Neural crest cell (in vitro differentiated cells): ENCODE measurements around the gene HOXB1. TPM values are rescaled to one million over a fixed set of nuclear protein-coding genes. Genes with fewer than 3 reads are reported as not detected.
"Not testable (repeated sequence)": the region's sequence is repeated elsewhere in the genome, so short reads cannot be mapped to it uniquely, and the experiment has no call there.

Source experiments
- DNase-seq: peaks from one replicate; pipeline ENCODE4 v3.0.0; 2021; ENCODE audit warnings: low read depth, mixed read lengths, low spot score
- H3K27ac Mint-ChIP-seq: one replicate; pipeline ENCODE4 v1.8.0; 2021; ENCODE audit warnings: mild to moderate bottlenecking, mixed read lengths; ENCODE audit not compliant: unreplicated experiment
- H3K27me3 Mint-ChIP-seq: 2 replicates; pipeline ENCODE4 v1.8.0; 2021; ENCODE audit warnings: low read depth, mild to moderate bottlenecking, mixed read lengths
- H3K36me3 Mint-ChIP-seq: 2 replicates; pipeline ENCODE4 v1.8.0; 2021; ENCODE audit warnings: low read depth, mild to moderate bottlenecking, mixed read lengths
- H3K4me1 Mint-ChIP-seq: 2 replicates; pipeline ENCODE4 v1.8.0; 2021; ENCODE audit warnings: mixed read lengths
- H3K4me3 Mint-ChIP-seq: one replicate; pipeline ENCODE4 v1.8.0; 2021; ENCODE audit warnings: mild to moderate bottlenecking, mixed read lengths
- H3K9me3 Mint-ChIP-seq: 2 replicates; pipeline ENCODE4 v1.8.0; 2021; ENCODE audit warnings: mixed read lengths
- CTCF ChIP-seq: fragments of 200-600 bp; sonication (generic); conservative IDR thresholded peaks from 2 replicates; pipeline ENCODE4 v1.5.0; 2021; ENCODE audit warnings: antibody characterized with exemption, mild to moderate bottlenecking
- total RNA-seq: library from RNA; stranded (reverse); gene quantifications from 2 replicates; pipeline ENCODE4 v1.2.1, GENCODE V29; 2021

Gene HOXB1
- total RNA-seq, 1 donor from 2014 or later, result 3.6 TPM

DNA sequence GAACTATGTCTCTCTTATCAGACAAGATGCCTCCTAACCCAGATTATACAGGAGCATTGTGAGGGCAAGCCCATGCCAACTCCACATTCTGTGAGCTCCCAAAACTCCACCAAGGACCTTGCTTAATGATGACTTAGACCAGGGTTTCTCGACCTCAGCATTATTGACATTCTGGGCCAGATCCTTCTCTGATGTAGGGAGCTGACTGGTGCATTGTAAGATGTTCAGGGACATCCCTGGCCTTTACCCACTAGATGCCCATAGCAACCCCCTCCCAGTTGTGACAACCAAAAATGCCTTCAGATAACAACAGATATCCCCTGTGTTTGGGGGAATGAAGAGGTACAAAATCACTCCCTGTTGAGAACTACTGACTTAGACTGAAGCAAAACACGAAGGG, 43.6 kb downstream of the HOXB1 start:
- H3K27me3 Mint-ChIP-seq, result peaks cover 89% of the 10 kb centered on the region
- DNase-seq, result no peak
- no peak overlapping the region for H3K4me3 Mint-ChIP-seq
- no peaks in the 10 kb centered on the region for H3K4me1 Mint-ChIP-seq
- no peaks in the 10 kb centered on the region for H3K36me3 Mint-ChIP-seq
- no peak for TF ChIP-seq CTCF
- H3K9me3 Mint-ChIP-seq, result no peaks in the 10 kb centered on the region
- no peak overlapping the region for H3K27ac Mint-ChIP-seq

DNA sequence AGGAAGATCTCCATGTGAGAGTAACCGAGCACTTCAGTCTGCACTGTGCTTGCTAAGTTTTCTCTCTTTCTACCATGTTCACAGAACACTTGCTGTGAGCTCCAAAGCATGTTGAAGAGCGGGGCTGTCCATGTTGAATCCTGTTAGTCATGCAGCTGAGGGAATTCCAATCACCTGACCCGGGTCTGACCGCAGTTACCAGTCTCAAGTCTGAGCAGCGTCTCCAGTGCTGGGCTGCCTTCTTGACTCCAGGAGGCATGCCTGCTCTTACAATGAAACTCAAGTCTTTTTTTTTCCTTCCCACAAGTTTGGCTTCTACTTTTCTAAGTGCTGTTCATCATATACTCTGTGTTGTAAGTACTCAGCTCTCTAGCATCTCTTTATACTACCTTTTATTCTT, 44.3 kb downstream of the HOXB1 start:
- Mint-ChIP-seq H3K36me3 (no peaks in the 10 kb centered on the region), H3K27me3 (peaks cover 88% of the 10 kb centered on the region), H3K9me3 (no peaks in the 10 kb centered on the region), H3K4me1 (no peaks in the 10 kb centered on the region), H3K27ac (no peak overlapping the region), H3K4me3 (no peak overlapping the region)
- DNase-seq, result no peak
- TF ChIP-seq CTCF, result no peak

DNA sequence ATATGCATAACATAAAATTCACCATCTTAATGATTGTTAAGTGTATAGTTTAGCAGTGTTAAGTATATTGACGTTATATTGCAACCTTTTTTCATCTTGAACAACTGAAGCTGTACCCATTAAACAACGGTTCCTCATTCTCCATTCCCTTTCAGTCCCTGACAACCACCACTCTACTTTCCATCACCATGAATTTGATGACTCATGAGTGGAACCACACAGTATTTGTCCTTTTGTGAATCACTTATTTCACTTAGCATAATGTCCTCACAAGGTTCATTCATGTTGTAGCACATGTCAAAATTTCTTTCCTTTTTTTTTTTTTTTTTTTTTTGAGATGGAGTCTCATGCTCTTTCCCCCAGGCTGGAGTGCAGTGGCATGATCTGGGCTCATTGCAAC, 46.0 kb downstream of the HOXB1 start:
- no peak overlapping the region for H3K27ac Mint-ChIP-seq
- DNase-seq, result no peak
- no peaks in the 10 kb centered on the region for H3K36me3 Mint-ChIP-seq
- H3K4me1 Mint-ChIP-seq, result no peaks in the 10 kb centered on the region
- H3K27me3 Mint-ChIP-seq, result peaks cover 79% of the 10 kb centered on the region
- H3K9me3 Mint-ChIP-seq, result no peaks in the 10 kb centered on the region
- no peak for TF ChIP-seq CTCF
- H3K4me3 Mint-ChIP-seq, result no peak overlapping the region

DNA sequence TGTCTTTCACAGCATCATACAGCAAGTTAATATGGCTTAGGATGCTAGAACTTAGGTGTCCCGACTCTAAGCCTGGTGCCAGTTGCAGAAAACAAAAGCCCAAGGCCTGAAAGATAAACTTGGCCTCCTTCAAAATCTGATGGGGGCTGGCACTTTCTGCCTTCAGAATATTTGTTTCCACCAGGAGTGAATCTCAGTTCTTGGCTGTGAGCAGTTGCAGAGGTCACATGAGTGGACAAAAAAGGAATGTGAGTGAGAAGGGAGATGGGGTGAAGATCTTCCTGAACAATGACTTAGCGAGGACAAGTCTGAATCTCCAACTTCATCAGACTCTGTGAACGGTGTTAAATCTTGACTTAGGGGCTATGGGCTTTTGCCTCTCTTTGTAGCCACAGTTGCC, 46.6 kb downstream of the HOXB1 start:
- H3K4me1 Mint-ChIP-seq, result no peaks in the 10 kb centered on the region
- DNase-seq, result no peak
- H3K9me3 Mint-ChIP-seq, result no peaks in the 10 kb centered on the region
- H3K27me3 Mint-ChIP-seq, result peaks cover 73% of the 10 kb centered on the region
- no peaks in the 10 kb centered on the region for H3K36me3 Mint-ChIP-seq
- TF ChIP-seq CTCF, result no peak
- H3K27ac Mint-ChIP-seq, result no peak overlapping the region
- H3K4me3 Mint-ChIP-seq, result no peak overlapping the region

DNA sequence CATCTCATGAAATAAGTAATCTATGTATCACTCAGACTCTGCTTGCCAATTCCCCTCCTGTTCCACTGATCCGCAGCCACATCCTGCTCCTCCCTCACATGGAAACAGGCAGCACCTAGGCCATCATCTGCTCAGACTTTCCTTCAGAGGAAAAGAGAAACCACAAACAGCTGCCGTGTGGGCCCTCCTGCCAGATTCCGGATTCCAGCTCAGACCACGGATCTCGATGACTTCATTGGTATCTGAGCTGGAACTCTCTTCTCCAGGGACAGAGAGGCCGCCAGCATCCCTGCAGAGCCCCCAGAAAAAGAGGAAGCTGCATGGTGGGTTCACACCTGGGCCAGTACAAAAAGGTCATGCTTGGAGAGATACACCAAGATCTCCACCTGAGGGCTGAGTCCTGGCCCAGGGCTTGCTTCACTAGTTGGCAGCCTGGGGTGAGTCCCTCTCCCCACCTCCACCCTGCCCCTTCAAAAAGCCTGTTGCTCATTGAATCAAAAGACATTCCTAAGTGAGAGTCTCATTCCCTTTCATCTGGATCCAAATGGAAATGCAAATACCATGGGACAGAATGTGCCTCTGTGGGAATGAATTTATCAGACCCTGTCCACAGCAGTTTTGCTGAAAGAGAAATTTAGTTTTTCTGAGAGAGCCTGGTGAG, 47.2 kb downstream of the HOXB1 start:
- Mint-ChIP-seq H3K27me3 (peaks cover 72% of the 10 kb centered on the region), H3K4me1 (no peaks in the 10 kb centered on the region), H3K36me3 (no peaks in the 10 kb centered on the region), H3K4me3 (no peak overlapping the region), H3K27ac (no peak overlapping the region), H3K9me3 (no peaks in the 10 kb centered on the region)
- TF ChIP-seq CTCF, result no peak
- DNase-seq, result no peak

DNA sequence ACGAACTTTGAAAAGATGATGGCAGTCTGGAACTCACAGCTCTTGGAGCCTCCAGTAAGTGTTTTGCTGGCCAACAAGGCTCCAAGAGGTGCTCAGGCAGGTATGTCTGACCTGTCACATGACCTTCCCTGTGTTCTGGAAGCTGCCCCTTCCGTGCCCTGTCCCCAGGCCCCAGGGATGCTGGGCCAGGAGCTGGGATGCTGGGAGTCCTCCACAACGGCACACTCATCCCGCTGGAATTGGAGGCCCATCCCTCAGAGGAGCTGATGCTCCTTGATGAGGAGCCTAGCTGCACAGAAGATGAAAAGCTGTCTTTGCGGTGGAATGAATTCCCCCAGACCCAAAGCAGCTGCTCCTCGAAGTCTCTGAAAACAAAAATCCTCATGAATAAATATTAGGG, 47.8 kb downstream of the HOXB1 start:
- Mint-ChIP-seq H3K4me1 (no peaks in the 10 kb centered on the region), H3K27me3 (peaks cover 71% of the 10 kb centered on the region), H3K4me3 (no peak overlapping the region), H3K27ac (no peak overlapping the region), H3K36me3 (no peaks in the 10 kb centered on the region), H3K9me3 (no peaks in the 10 kb centered on the region)
- no peak for TF ChIP-seq CTCF
- DNase-seq, result no peak

DNA sequence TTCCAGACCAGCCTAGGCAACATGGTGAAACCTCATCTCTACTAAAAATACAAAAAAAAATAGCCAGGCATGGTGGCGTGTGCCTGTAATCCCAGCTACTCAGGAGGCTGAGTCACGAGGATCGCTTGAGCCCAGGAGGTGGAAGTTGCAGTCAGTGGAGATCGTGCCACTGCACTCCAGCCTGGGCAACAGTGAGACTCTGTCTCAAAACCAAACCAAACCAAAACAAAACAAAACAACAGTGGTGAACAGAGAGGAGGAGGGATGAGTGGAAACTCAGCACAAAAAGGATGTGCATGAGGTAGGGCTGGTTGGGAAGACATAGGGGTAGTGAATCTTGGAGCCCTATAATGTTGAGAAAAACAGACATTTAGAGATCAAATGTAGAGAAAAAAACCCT, 48.5 kb downstream of the HOXB1 start:
- H3K9me3 Mint-ChIP-seq, result not testable (repeated sequence)
- H3K27me3 Mint-ChIP-seq, result peaks cover 75% of the 10 kb centered on the region

More for the DNA sequence above, 48.5 kb downstream of the HOXB1 start:
- H3K27ac Mint-ChIP-seq, DNase-seq, H3K4me1 Mint-ChIP-seq, H3K4me3 Mint-ChIP-seq, H3K36me3 Mint-ChIP-seq: not testable (repeated sequence)
